K562 (cell line): Measurements from ENCODE around the gene FOXJ3. TPM values are rescaled to one million over a fixed set of nuclear protein-coding genes. Genes with fewer than 3 reads are reported as not detected.

ENCODE experiments used
- ATAC-seq: fragments of 200-7000 bp; cut with Tn5 transposase; 3 replicates; pipeline ENCODE4 v1.9.1; 2020; ENCODE audit warnings: moderate library complexity
- BruUV-seq: library from RNA; stranded (reverse); fragments of 400-500 nt; replicated peaks from 2 replicates; lab custom pipeline; 2021; lab: Mats Ljungman, UMichigan
- CTCF ChIA-PET: fragments of 300-600 bp; formaldehyde crosslinking; extraction: SDS; loops from one replicate; lab custom pipeline; 2021; ENCODE audit warnings: low intra/inter-chr PET ratio; lab: Yijun Ruan, JAX
- POLR2A ChIA-PET: fragments of 300-600, 350-650 bp; sonication (Branson Sonifier 250); formaldehyde crosslinking; extraction: SDS; loops from one replicate; lab custom pipeline; 2021; ENCODE audit warnings: antibody characterized with exemption, inconsistent platforms; lab: Yijun Ruan, JAX
- DNase-seq, 4 experiments: peaks; one replicate each; pipeline versions ENCODE4 v3.0.0 to v3.0.0-alpha.2; 2011 to 2018; ENCODE audit warnings: low spot score in 3 of 4, mixed read lengths in 3 of 4; ENCODE audit errors: extremely low read depth in 1 of 4
- FAIRE-seq: peaks from 2 replicates; lab custom pipeline; 2011; peaks lifted over from hg19 to GRCh38; lab: Jason Lieb, UNC
- H2AFZ ChIP-seq: 2 replicates; pipeline ENCODE4 v1.6.0; 2011; ENCODE audit warnings: low read depth, low read length, control low read depth, inconsistent platforms
- H3K27ac ChIP-seq: fragments of 200-600 bp; 3 replicates; pipeline ENCODE4 v1.8.0; 2011; ENCODE audit warnings: low read depth, mild to moderate bottlenecking, control low read depth, inconsistent platforms, low read length, moderate library complexity, mixed read lengths; ENCODE audit errors: extremely low read depth
- H3K27me3 ChIP-seq, 2 experiments: fragments of 300-600 bp in 1 of 2; 2 replicates in 1 of 2; 3 replicates in 1 of 2; pipeline versions ENCODE4 v1.6.0 to v1.8.0; 2011; ENCODE audit warnings: inconsistent platforms in 2 of 2, low read length in 2 of 2, mild to moderate bottlenecking in 1 of 2, mixed read lengths in 1 of 2, moderate library complexity in 1 of 2; ENCODE audit not compliant: control insufficient read depth in 2 of 2, insufficient read depth in 2 of 2
- H3K36me3 ChIP-seq: fragments of 300-600 bp; 3 replicates; pipeline ENCODE4 v1.8.0; 2011; ENCODE audit warnings: mild to moderate bottlenecking, low read length, inconsistent platforms; ENCODE audit not compliant: control insufficient read depth, insufficient read depth
- H3K4me1 ChIP-seq, 2 experiments: fragments of 200-600 bp in 1 of 2; replicated peaks in 1 of 2; 2 replicates in 1 of 2; 3 replicates in 1 of 2; pipeline versions ENCODE4 v1.5.1 to v1.8.0; 2011; ENCODE audit warnings: inconsistent platforms in 2 of 2, low read length in 2 of 2, mild to moderate bottlenecking in 1 of 2, mixed read lengths in 1 of 2, moderate library complexity in 1 of 2; ENCODE audit not compliant: control insufficient read depth in 2 of 2, insufficient read depth in 2 of 2
- H3K4me2 ChIP-seq: 2 replicates; pipeline ENCODE4 v1.6.1; 2011; ENCODE audit warnings: low read length, control low read depth, inconsistent platforms, mixed read lengths; ENCODE audit not compliant: insufficient read depth
- H3K4me3 ChIP-seq: fragments of 200-600 bp; sonication (generic), shearing (Covaris generic); 2 replicates; pipeline ENCODE4 v1.5.1; 2016; ENCODE audit warnings: control low read depth, inconsistent platforms
- H3K79me2 ChIP-seq: fragments of 200-600 bp; 3 replicates; pipeline ENCODE4 v1.8.0; 2011; ENCODE audit warnings: low read length, inconsistent platforms; ENCODE audit not compliant: control insufficient read depth, insufficient read depth
- H3K9ac ChIP-seq, 2 experiments: 2 replicates each; pipeline versions ENCODE4 v1.6.0 to v1.6.1; 2011; ENCODE audit warnings: low read depth in 2 of 2, low read length in 2 of 2, control low read depth in 1 of 2, inconsistent platforms in 1 of 2, mild to moderate bottlenecking in 1 of 2, mixed read lengths in 1 of 2; ENCODE audit not compliant: insufficient read depth in 1 of 2
- H3K9me1 ChIP-seq: one replicate; pipeline ENCODE4 v1.6.0; 2011; ENCODE audit warnings: inconsistent platforms, mild to moderate bottlenecking, low read length, moderate library complexity; ENCODE audit not compliant: control insufficient read depth, insufficient read depth
- H3K9me3 ChIP-seq: replicated peaks from 2 replicates; pipeline ENCODE4 v1.5.1; 2011; ENCODE audit warnings: low read depth, low read length, inconsistent platforms; ENCODE audit not compliant: control insufficient read depth, insufficient read depth
- H4K20me1 ChIP-seq: replicated peaks from 2 replicates; pipeline ENCODE4 v1.6.1; 2011; ENCODE audit warnings: low read length, inconsistent platforms, mixed read lengths; ENCODE audit not compliant: control insufficient read depth, insufficient read depth
- CBFA2T3 ChIP-seq: fragments of 450-650 bp; IDR thresholded peaks from 2 replicates; pipeline ENCODE4 v1.6.1; 2017
- FOXK2 ChIP-seq, 2 experiments: fragments of 450-650 bp; IDR thresholded peaks in 1 of 2; conservative IDR thresholded peaks in 1 of 2; 2 replicates each; pipeline ENCODE4 v1.6.1; 2016; ENCODE audit warnings: low read depth in 2 of 2, mild to moderate bottlenecking in 1 of 2
- HNRNPH1 ChIP-seq: fragments of 200-400 bp; formaldehyde crosslinking; optimal IDR thresholded peaks from 2 replicates; pipeline ENCODE3; 2017; ENCODE audit warnings: low read depth, mild to moderate bottlenecking, low read length, moderate library complexity
- NR2C1 ChIP-seq, 2 experiments: fragments of 450-650 bp; IDR thresholded peaks; 2 replicates each; pipeline ENCODE4 v1.6.1; 2017; ENCODE audit warnings: mild to moderate bottlenecking in 2 of 2, antibody characterized with exemption in 1 of 2, inconsistent platforms in 1 of 2, missing compliant biosample characterization in 1 of 2, missing genetic modification characterization in 1 of 2
- POLR2G ChIP-seq: fragments of 200-400 bp; formaldehyde crosslinking; IDR thresholded peaks from 2 replicates; pipeline ENCODE4 v1.6.1; 2017; ENCODE audit warnings: low read depth, mild to moderate bottlenecking, antibody characterized with exemption, low read length, moderate library complexity
- RBM17 ChIP-seq: fragments of 200-400 bp; formaldehyde crosslinking; IDR thresholded peaks from 2 replicates; pipeline ENCODE4 v1.6.1; 2017; ENCODE audit warnings: low read depth, mild to moderate bottlenecking, low read length, borderline replicate concordance
- THRB ChIP-seq: fragments of 450-650 bp; formaldehyde crosslinking; conservative IDR thresholded peaks from 2 replicates; pipeline ENCODE4 v1.4.0; 2022; ENCODE audit warnings: mild to moderate bottlenecking, missing genetic modification characterization
- ZNF592 ChIP-seq: fragments of 450-650 bp; IDR thresholded peaks from 2 replicates; pipeline ENCODE4 v1.6.1; 2017; ENCODE audit warnings: antibody characterized with exemption, mild to moderate bottlenecking
- WGBS: fragments of 100-300 bp; shearing (Covaris generic); methylation state at CpG from one replicate; pipeline ENCODE4 v1.1.6; 2016; ENCODE audit warnings: low coverage, mixed read lengths; ENCODE audit not compliant: insufficient coverage; ENCODE audit errors: missing lambda C conversion rate; 5-methylcytosine and 5-hydroxymethylcytosine counted together
- in situ Hi-C: fragments of 300-500 bp; cut with MboI; formaldehyde crosslinking; loops from 4 replicates; pipeline ENCODE4 v1.15.0; 2018; ENCODE audit warnings: inconsistent platforms, mixed read lengths
- intact Hi-C: fragments of 100-400 bp; cut with micrococcal nuclease; formaldehyde crosslinking; loops from 2 replicates; pipeline ENCODE4 v1.14.2; 2022
- polyA plus RNA-seq, 8 experiments: library from polyadenylated mRNA; depleted of rRNA in 4 of 8; stranded (reverse) in 5 of 8; unstranded in 3 of 8; fragments of >200 nt; fragmentation: Nextera tagmentation in 2 of 8; fragmentation: Illumina TruSeq in 1 of 8; extraction: Ambion mirVana in 2 of 8; extraction: Trizol in 1 of 8; gene quantifications; 2 replicates each; pipeline versions ENCODE4 v1.2.1 to v1.2.3, GENCODE V29; 2011 to 2014; ENCODE audit warnings: inconsistent platforms in 1 of 8, missing spikeins in 1 of 8
- total RNA-seq, 7 experiments: library from RNA; depleted of rRNA in 6 of 7; stranded (reverse); fragments of >200 nt in 6 of 7; fragmentation: Illumina TruSeq in 2 of 7; extraction: Trizol in 2 of 7; gene quantifications; 2 replicates each; pipeline versions ENCODE4 v1.2.1 to v1.2.3, GENCODE V29; 2011 to 2021; ENCODE audit warnings: low replicate concordance in 1 of 7
- TF ChIP-seq, protein P1 (sequence below): sonication (generic); formaldehyde crosslinking; IDR thresholded peaks from 2 replicates; pipeline ENCODE4 v1.8.0; 2022; ENCODE audit warnings: mild to moderate bottlenecking, missing genetic modification reagents

The FOXJ3 gene
- total and polyA plus RNA-seq, 9 of the 15 experiments (the other 6 are each of a cell fraction or from before 2014, with no cell fraction given), result 8.7 to 35.3 (median 23.4) TPM

GRCh38 chr1:42343049-42343448, 8.0 kb upstream of the FOXJ3 start (continued):
- no peak for TF ChIP-seq ZNF592
- no peak for TF ChIP-seq RBM17
- TF ChIP-seq CBFA2T3, result no peak

DNA sequence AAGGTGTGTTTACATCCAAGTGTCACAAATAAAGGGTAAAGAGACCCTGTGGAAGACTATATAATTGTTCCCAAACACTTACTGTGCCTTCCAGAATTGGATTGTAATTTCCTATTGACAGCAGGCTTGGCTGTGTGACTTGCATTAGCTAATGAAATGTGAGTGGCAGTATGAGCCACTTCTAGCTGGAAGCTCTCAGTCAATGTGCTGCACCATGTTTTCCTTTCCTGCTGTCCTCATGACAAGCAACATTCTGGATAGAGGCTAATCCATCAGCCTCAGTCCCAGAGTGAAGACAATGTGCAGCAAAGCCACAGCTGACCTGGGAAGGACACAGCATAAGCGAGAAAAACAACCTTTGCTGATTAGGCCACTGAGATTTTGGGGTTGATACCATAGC, 5.9 kb upstream of the FOXJ3 start:
- no TSS peak for BruUV-seq
- H3K9ac ChIP-seq, result no peak overlapping the region
- in situ Hi-C loops, result loop anchor here (10.0 kb wide), 1 partner anchor 404 kb away; the partner anchor contains the start of gene CLDN19
- FAIRE-seq, result no peak
- DNase-seq, result no peak
- no peak overlapping the region for H2AFZ ChIP-seq
- no peak overlapping the region for H3K4me2 ChIP-seq
- no peaks in the 10 kb centered on the region for H3K9me1 ChIP-seq
- POLR2A ChIA-PET, result no interaction called here
- no peaks in the 10 kb centered on the region for H3K36me3 ChIP-seq
- peaks cover 8 to 11% of the 10 kb centered on the region in 2 experiments; a peak in 4 of 5 replicates for H3K27me3 ChIP-seq
- intact Hi-C loops, result loop anchor here (10.0 kb wide), 2 partner anchors 234 to 394 kb away; no protein-coding TSS in a partner anchor
- no peak overlapping the region for H3K4me3 ChIP-seq
- TF ChIP-seq HNRNPH1 (no peak), FOXK2 (conservative IDR thresholded peaks at IDR 0.05 in 1 of 2, IDR thresholded peaks at IDR 0.05 in 1 of 2; ENCODE audit: low read depth in 2 of 2) (no peak), POLR2G (no peak), THRB (CRISPR knock-in tag) (no peak), NR2C1 (IDR thresholded peaks at IDR 0.05) (no peak), NR2C1 (tag; IDR thresholded peaks at IDR 0.05) (no peak)
- TF ChIP-seq, protein P1, sequence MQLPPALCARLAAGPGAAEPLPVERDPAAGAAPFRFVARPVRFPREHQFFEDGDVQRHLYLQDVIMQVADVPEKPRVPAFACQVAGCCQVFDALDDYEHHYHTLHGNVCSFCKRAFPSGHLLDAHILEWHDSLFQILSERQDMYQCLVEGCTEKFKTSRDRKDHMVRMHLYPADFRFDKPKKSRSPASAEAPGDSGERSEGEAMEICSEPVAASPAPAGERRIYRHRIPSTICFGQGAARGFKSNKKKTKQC (CRISPR knock-in tag), result no peak
- CTCF ChIA-PET, result no interaction called here
- WGBS, result 0% methylated on average over 1 of the region's 1 CpG
- H4K20me1 ChIP-seq, result no peaks in the 10 kb centered on the region
- peaks cover 6 to 8% of the 10 kb centered on the region in 2 experiments; a peak in 2 of 5 replicates for H3K4me1 ChIP-seq
- ATAC-seq, result no peak
- H3K27ac ChIP-seq, result no peak overlapping the region
- peaks cover 5% of the 10 kb centered on the region; the same call in 2 of the 3 replicates for H3K79me2 ChIP-seq
- no peaks in the 10 kb centered on the region for H3K9me3 ChIP-seq
